Measurements from ENCODE around the gene DENND1C.

DENND1C gene

GRCh38 chr19:6484230-6484629 is 2.6 kb upstream of the DENND1C start:
- DNase-seq (ENCODE audit: low read depth), result no peak
- no peak for TF ChIP-seq CTCF (IDR thresholded peaks at IDR 0.05; ENCODE audit: low read depth, low read length, missing control alignments)
- no peak overlapping the region for H3K4me3 ChIP-seq (ENCODE audit: low read depth, low read length)
- in situ Hi-C loops (cut with HindIII; ENCODE audit: low sequenced_read_pairs), result no loop called here

- no peak for DNase-seq (ENCODE audit: low read depth)
- in situ Hi-C loops (cut with HindIII; ENCODE audit: low sequenced_read_pairs), result no loop called here
- no peak overlapping the region for H3K4me3 ChIP-seq (ENCODE audit: low read depth, low read length)
- no peak for TF ChIP-seq CTCF (IDR thresholded peaks at IDR 0.05; ENCODE audit: low read depth, low read length, missing control alignments)
Observed at GRCh38 chr19:6483235-6483634, 1.6 kb upstream of the DENND1C start.

GRCh38 chr19:6482343-6482686 is 728 bp upstream of the DENND1C start:
- no peak for TF ChIP-seq CTCF (IDR thresholded peaks at IDR 0.05; ENCODE audit: low read depth, low read length, missing control alignments)
- no peak for DNase-seq (ENCODE audit: low read depth)
- H3K4me3 ChIP-seq (ENCODE audit: low read depth, low read length), result no peak overlapping the region
- in situ Hi-C loops (cut with HindIII; ENCODE audit: low sequenced_read_pairs), result no loop called here

- DNase-seq (ENCODE audit: low read depth), result no peak
Observed at GRCh38 chr19:6480848-6481415, 655 bp downstream of the DENND1C start.

GRCh38 chr19:6479836-6480398 is 1.7 kb downstream of the DENND1C start:
- in situ Hi-C loops (cut with HindIII; ENCODE audit: low sequenced_read_pairs), result no loop called here
- no peak overlapping the region for H3K4me3 ChIP-seq (ENCODE audit: low read depth, low read length)
- DNase-seq (ENCODE audit: low read depth), result no peak
- TF ChIP-seq CTCF (IDR thresholded peaks at IDR 0.05; ENCODE audit: low read depth, low read length, missing control alignments), result no peak

More at GRCh38 chr19:6480848-6481415, 655 bp downstream of the DENND1C start:
- no peak overlapping the region for H3K4me3 ChIP-seq (ENCODE audit: low read depth, low read length)
- in situ Hi-C loops (cut with HindIII; ENCODE audit: low sequenced_read_pairs), result no loop called here
- TF ChIP-seq CTCF (IDR thresholded peaks at IDR 0.05; ENCODE audit: low read depth, low read length, missing control alignments), result no peak

- in situ Hi-C loops (cut with HindIII; ENCODE audit: low sequenced_read_pairs), result no loop called here
- TF ChIP-seq CTCF (IDR thresholded peaks at IDR 0.05; ENCODE audit: low read depth, low read length, missing control alignments), result no peak
- DNase-seq (ENCODE audit: low read depth), result no peak
- no peak overlapping the region for H3K4me3 ChIP-seq (ENCODE audit: low read depth, low read length)
Observed at GRCh38 chr19:6478815-6479214, 2.8 kb downstream of the DENND1C start.

Data from astrocyte of the cerebellum (primary cell).